Caco-2 (cell line): Measurements from ENCODE around the gene BTN1A1. TPM values are rescaled to one million over a fixed set of nuclear protein-coding genes. Genes with fewer than 3 reads are reported as not detected.

Source experiments
- Bru-seq: library from RNA; stranded (reverse); fragments of 400-500 nt; gene quantifications from one replicate; lab custom pipeline; 2021; lab: Mats Ljungman, UMichigan
- BruChase-seq, 2 experiments: library from RNA; stranded (reverse); fragments of 400-500 nt; gene quantifications; one replicate each; lab custom pipeline; 2021; lab: Mats Ljungman, UMichigan
- BruUV-seq: library from RNA; stranded (reverse); fragments of 400-500 nt; replicated peaks from 2 replicates; lab custom pipeline; 2021; lab: Mats Ljungman, UMichigan
- CTCF ChIA-PET: fragments of 300-600 bp; sonication (Branson Sonifier 250); formaldehyde crosslinking; loops from one replicate; lab custom pipeline; 2022; ENCODE audit warnings: antibody characterized with exemption; lab: Charles Lee
- POLR2A ChIA-PET: fragments of 300-600 bp; sonication (Branson Sonifier 250); formaldehyde crosslinking; loops from one replicate; lab custom pipeline; 2022; ENCODE audit warnings: antibody characterized with exemption; lab: Charles Lee
- DNase-seq, 2 experiments: peaks; one replicate each; pipeline versions ENCODE4 v3.0.0 to v3.0.0-alpha.2; 2020 to 2022
- H3K27me3 ChIP-seq: replicated peaks from 2 replicates; pipeline ENCODE4 v1.6.0; 2011; ENCODE audit warnings: low read length; ENCODE audit not compliant: control insufficient read depth, insufficient read depth
- H3K36me3 ChIP-seq: 2 replicates; pipeline ENCODE4 v1.5.1; 2011; ENCODE audit warnings: low read length; ENCODE audit not compliant: control insufficient read depth, insufficient read depth
- H3K4me1 ChIP-seq: fragments of 250-450 bp; sonication (Bioruptor Pico); 2 replicates; pipeline ENCODE4 v1.5.1; 2020; ENCODE audit warnings: mild to moderate bottlenecking
- H3K4me3 ChIP-seq: 2 replicates; pipeline ENCODE4 v1.5.1; 2011; ENCODE audit warnings: low read depth, mild to moderate bottlenecking, control low read depth, low read length
- H3K9me3 ChIP-seq: fragments of 250-450 bp; sonication (Bioruptor Pico); 2 replicates; pipeline ENCODE4 v1.5.1; 2020; ENCODE audit warnings: mild to moderate bottlenecking, moderate library complexity
- H3K27ac Mint-ChIP-seq: one replicate; pipeline ENCODE4 v1.8.0; 2022; ENCODE audit warnings: mixed read lengths; ENCODE audit not compliant: unreplicated experiment
- H3K27me3 Mint-ChIP-seq: one replicate; pipeline ENCODE4 v1.8.0; 2022; ENCODE audit warnings: mixed read lengths; ENCODE audit not compliant: insufficient read depth, unreplicated experiment
- H3K36me3 Mint-ChIP-seq: one replicate; pipeline ENCODE4 v1.8.0; 2022; ENCODE audit warnings: mild to moderate bottlenecking, mixed read lengths; ENCODE audit not compliant: insufficient read depth, unreplicated experiment
- H3K4me1 Mint-ChIP-seq: one replicate; pipeline ENCODE4 v1.8.0; 2022; ENCODE audit warnings: low read depth, mixed read lengths; ENCODE audit not compliant: unreplicated experiment
- H3K4me3 Mint-ChIP-seq: one replicate; pipeline ENCODE4 v1.8.0; 2022; ENCODE audit warnings: mild to moderate bottlenecking, moderate library complexity, mixed read lengths; ENCODE audit not compliant: unreplicated experiment
- H3K9me3 Mint-ChIP-seq: one replicate; pipeline ENCODE4 v1.8.0; 2022; ENCODE audit warnings: mixed read lengths; ENCODE audit not compliant: unreplicated experiment
- intact Hi-C: fragments of 100-400 bp; cut with micrococcal nuclease; formaldehyde crosslinking; loops from one replicate; pipeline ENCODE4 v1.10.0; 2022; ENCODE audit not compliant: unreplicated experiment
- long read RNA-seq: library from polyadenylated mRNA; stranded (forward); transcript quantifications from one replicate; pipeline ENCODE4 v2.0.0, GENCODE V29; 2022
- total RNA-seq: library from RNA; stranded (reverse); gene quantifications from 2 replicates; pipeline ENCODE4 v1.2.3, GENCODE V29; 2022
- TF ChIP-seq, protein P1 (sequence below), 2 experiments: fragments of 200-600 bp in 1 of 2; IDR thresholded peaks; 1 replicate in 1 of 2; 2 replicates in 1 of 2; pipeline versions ENCODE4 v1.5.1 to v1.8.0; 2011 to 2022; ENCODE audit warnings: antibody characterized with exemption in 1 of 2, control low read depth in 1 of 2, inconsistent platforms in 1 of 2, low read depth in 1 of 2, low read length in 1 of 2, mild to moderate bottlenecking in 1 of 2, moderate library complexity in 1 of 2; ENCODE audit not compliant: insufficient read depth in 1 of 2, severe bottlenecking in 1 of 2, unreplicated experiment in 1 of 2

The BTN1A1 gene, protein sequence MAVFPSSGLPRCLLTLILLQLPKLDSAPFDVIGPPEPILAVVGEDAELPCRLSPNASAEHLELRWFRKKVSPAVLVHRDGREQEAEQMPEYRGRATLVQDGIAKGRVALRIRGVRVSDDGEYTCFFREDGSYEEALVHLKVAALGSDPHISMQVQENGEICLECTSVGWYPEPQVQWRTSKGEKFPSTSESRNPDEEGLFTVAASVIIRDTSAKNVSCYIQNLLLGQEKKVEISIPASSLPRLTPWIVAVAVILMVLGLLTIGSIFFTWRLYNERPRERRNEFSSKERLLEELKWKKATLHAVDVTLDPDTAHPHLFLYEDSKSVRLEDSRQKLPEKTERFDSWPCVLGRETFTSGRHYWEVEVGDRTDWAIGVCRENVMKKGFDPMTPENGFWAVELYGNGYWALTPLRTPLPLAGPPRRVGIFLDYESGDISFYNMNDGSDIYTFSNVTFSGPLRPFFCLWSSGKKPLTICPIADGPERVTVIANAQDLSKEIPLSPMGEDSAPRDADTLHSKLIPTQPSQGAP
- total RNA-seq (7.3 and 8.3 TPM in 2 replicates), Bru-seq, nascent RNA (percentile 44 among the genes with signal in this experiment), BruChase-seq, experiment 1, labeled RNA remaining after a 2-hour chase (percentile 57 among the genes with signal in this experiment), BruChase-seq, experiment 2, labeled RNA remaining after a 6-hour chase (percentile 70 among the genes with signal in this experiment)
- long read RNA-seq, partial matches to known transcripts: 0 of 2 reads
- long read RNA-seq, other reads (novel, unspliced or antisense): 2 of 2 reads

DNA sequence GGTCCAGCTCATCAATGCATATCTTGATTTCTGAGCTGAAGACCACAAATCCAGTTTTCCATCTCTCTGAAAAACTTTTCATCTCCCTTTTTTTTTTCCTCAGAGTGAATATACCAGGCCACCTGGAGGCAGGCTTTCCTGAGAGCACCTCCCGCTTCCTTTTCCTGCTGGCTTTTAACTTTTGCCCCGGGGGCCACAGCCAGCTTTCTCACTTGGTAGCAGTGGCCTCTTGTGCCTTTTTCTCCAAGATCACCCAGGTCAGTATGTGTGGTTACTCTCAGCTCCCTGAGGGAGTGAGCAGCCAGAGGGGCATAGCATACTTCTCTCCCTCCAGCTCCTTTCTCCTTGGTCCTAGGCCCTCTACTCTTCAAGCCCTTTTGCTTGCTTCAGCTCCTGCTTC, at the start of gene BTN1A1:
TSS of gene BTN1A1 (plus strand) at position 202 of the 400 bp plus-strand sequence. CDS start 984 bp downstream, outside the sequence.
- ChIA-PET POLR2A (no interaction called here), CTCF (interaction anchor here (1.4 kb wide), 1 partner anchor 158 kb away, joined by 4 read pairs; no protein-coding TSS in a partner anchor)
- Mint-ChIP-seq H3K4me1 (peaks cover 23% of the 10 kb centered on the region), H3K27ac (peak within 1 kb of the TSS; percentile 82), H3K4me3 (peak within 1 kb of the TSS; percentile 88), H3K9me3 (no peaks in the 10 kb centered on the region), H3K36me3 (no peaks in the 10 kb centered on the region), H3K27me3 (no peaks in the 10 kb centered on the region)
- no TSS peak for BruUV-seq
- peak; percentile 30 to 51 for DNase-seq
- Histone ChIP-seq H3K36me3 (no peaks in the 10 kb centered on the region), H3K9me3 (no peaks in the 10 kb centered on the region), H3K27me3 (no peaks in the 10 kb centered on the region), H3K4me3 (peak within 1 kb of the TSS; percentile 38; the same call in 1 of the 2 replicates), H3K4me1 (peaks cover 28% of the 10 kb centered on the region)
- intact Hi-C loops: no loop called here
- TF ChIP-seq, protein P1, sequence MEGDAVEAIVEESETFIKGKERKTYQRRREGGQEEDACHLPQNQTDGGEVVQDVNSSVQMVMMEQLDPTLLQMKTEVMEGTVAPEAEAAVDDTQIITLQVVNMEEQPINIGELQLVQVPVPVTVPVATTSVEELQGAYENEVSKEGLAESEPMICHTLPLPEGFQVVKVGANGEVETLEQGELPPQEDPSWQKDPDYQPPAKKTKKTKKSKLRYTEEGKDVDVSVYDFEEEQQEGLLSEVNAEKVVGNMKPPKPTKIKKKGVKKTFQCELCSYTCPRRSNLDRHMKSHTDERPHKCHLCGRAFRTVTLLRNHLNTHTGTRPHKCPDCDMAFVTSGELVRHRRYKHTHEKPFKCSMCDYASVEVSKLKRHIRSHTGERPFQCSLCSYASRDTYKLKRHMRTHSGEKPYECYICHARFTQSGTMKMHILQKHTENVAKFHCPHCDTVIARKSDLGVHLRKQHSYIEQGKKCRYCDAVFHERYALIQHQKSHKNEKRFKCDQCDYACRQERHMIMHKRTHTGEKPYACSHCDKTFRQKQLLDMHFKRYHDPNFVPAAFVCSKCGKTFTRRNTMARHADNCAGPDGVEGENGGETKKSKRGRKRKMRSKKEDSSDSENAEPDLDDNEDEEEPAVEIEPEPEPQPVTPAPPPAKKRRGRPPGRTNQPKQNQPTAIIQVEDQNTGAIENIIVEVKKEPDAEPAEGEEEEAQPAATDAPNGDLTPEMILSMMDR (IDR thresholded peaks at IDR 0.05; ENCODE audit: insufficient read depth in 1 of 2, low read depth in 1 of 2, low read length in 1 of 2, severe bottlenecking in 1 of 2, unreplicated experiment in 1 of 2): no peak

DNA sequence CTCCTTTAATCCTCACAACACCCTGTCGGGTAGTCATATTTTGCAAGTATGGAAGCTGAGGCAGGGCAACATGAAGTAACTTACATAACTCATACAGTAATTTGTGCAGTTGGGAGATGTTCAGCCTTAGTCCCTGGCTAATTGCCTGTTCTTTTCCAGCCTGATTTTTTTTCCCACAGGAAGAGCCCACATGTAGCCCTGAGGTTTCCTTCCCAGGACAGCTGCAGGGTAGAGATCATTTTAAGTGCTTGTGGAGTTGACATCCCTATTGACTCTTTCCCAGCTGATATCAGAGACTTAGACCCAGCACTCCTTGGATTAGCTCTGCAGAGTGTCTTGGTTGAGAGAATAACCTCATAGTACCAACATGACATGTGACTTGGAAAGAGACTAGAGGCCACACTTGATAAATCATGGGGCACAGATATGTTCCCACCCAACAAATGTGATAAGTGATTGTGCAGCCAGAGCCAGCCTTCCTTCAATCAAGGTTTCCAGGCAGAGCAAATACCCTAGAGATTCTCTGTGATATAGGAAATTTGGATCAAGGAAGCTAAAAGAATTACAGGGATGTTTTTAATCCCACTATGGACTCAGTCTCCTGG, 47.4 kb upstream of the BTN1A1 start:
- ChIA-PET CTCF (no interaction called here), POLR2A (no interaction called here)
- TF ChIP-seq, protein P1 (IDR thresholded peaks at IDR 0.05; ENCODE audit: insufficient read depth in 1 of 2, low read depth in 1 of 2, low read length in 1 of 2, severe bottlenecking in 1 of 2, unreplicated experiment in 1 of 2): no peak
- no peaks in the 10 kb centered on the region for H3K4me1 Mint-ChIP-seq
- no peaks in the 10 kb centered on the region for H3K9me3 ChIP-seq
- no peak overlapping the region for H3K4me3 Mint-ChIP-seq
- no TSS peak for BruUV-seq
- no peaks in the 10 kb centered on the region for H3K27me3 ChIP-seq
- H3K4me1 ChIP-seq: peaks cover 5% of the 10 kb centered on the region
- H3K27me3 Mint-ChIP-seq: no peaks in the 10 kb centered on the region
- no peaks in the 10 kb centered on the region for H3K9me3 Mint-ChIP-seq
- intact Hi-C loops: no loop called here
- no peaks in the 10 kb centered on the region for H3K36me3 ChIP-seq
- no peak overlapping the region for H3K4me3 ChIP-seq
- no peak for DNase-seq
- no peak overlapping the region for H3K27ac Mint-ChIP-seq
- peaks cover 5% of the 10 kb centered on the region for H3K36me3 Mint-ChIP-seq

DNA sequence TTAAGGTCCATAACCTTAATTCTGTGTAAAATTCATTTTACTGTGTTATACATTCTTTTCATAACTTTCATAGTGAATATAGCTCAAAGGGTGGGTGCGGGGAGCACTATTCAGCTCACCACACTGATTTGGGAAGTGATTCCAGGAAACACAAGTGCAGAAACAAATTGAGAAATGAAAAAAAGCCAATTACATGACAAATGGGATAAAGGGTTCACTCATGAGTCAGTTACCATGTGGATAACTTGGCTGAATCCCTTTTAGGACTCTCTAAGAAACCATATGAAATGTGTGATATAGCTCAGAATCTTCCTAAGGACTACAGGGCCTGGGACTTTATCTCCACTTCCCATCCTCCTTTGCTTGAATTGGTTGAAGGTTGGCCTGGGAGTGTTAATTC, 45.5 kb upstream of the BTN1A1 start:
- no peaks in the 10 kb centered on the region for H3K27me3 Mint-ChIP-seq
- POLR2A ChIA-PET: no interaction called here
- H3K4me3 Mint-ChIP-seq: no peak overlapping the region
- Histone ChIP-seq H3K9me3 (no peaks in the 10 kb centered on the region), H3K4me3 (no peak overlapping the region), H3K27me3 (no peaks in the 10 kb centered on the region), H3K36me3 (peaks cover 1% of the 10 kb centered on the region; the same call in 1 of the 2 replicates), H3K4me1 (peaks cover 5% of the 10 kb centered on the region)
- BruUV-seq: no TSS peak
- no peaks in the 10 kb centered on the region for H3K9me3 Mint-ChIP-seq
- CTCF ChIA-PET: no interaction called here
- peaks cover 6% of the 10 kb centered on the region for H3K4me1 Mint-ChIP-seq
- TF ChIP-seq, protein P1 (IDR thresholded peaks at IDR 0.05; ENCODE audit: insufficient read depth in 1 of 2, low read depth in 1 of 2, low read length in 1 of 2, severe bottlenecking in 1 of 2, unreplicated experiment in 1 of 2): no peak
- intact Hi-C loops: no loop called here
- no peak overlapping the region for H3K27ac Mint-ChIP-seq
- H3K36me3 Mint-ChIP-seq: peaks cover 11% of the 10 kb centered on the region
- no peak for DNase-seq
